ENCODE measurements around the gene DNAH11. TPM values are rescaled to one million over a fixed set of nuclear protein-coding genes. Genes with fewer than 3 reads are reported as not detected.

The DNAH11 gene
- total and polyA plus RNA-seq, 2 of the 4 experiments (the other 2 are of a cell fraction): not detected

DNA sequence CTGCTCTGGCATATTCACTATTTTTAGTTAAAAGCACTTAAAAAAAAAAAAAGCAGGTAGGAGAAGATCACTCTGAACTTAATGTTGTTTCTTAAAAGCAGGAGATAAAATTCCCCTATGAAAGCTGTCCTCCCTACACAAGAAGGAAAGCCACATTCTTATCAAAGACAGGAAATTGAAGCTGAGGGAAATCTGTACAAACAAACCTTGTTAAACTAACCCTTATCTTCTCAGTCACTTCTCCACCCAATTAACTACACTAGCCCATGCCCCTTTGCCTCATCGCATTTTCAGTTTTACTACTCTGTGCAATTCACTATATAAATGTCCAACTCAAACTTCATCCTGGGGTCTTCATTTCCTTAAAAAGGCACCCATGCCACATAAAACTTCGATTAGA, 405.5 kb downstream of the DNAH11 start:
- no peaks in the 10 kb centered on the region for H4K20me1 ChIP-seq (ENCODE audit: insufficient read depth, low read length)
- no peak overlapping the region for H3K4ac ChIP-seq (ENCODE audit: low read depth, low read length)
- dilution Hi-C loops (cut with HindIII; ENCODE audit: low sequenced_read_pairs, unreplicated experiment): no loop called here
- no peak overlapping the region for H4K5ac ChIP-seq (ENCODE audit: low read depth, low read length)
- no peak overlapping the region for H3K9ac ChIP-seq (ENCODE audit: low read depth, low read length)
- no peak overlapping the region for H4K91ac ChIP-seq (ENCODE audit: insufficient read depth, low read depth, low read length)
- H3K9me3 ChIP-seq (ENCODE audit: control insufficient read depth, insufficient read depth, low read length): no peaks in the 10 kb centered on the region
- H3K36me3 ChIP-seq (ENCODE audit: control insufficient read depth, insufficient read depth, low read length): no peaks in the 10 kb centered on the region
- no peak overlapping the region for H2BK15ac ChIP-seq (ENCODE audit: low read depth, low read length)
- no peak overlapping the region for H2AK9ac ChIP-seq (replicated peaks; ENCODE audit: low read depth, low read length, poor library complexity)
- H2AK5ac ChIP-seq (ENCODE audit: low read depth, low read length): no peak overlapping the region
- no peak overlapping the region for H2BK5ac ChIP-seq (ENCODE audit: low read depth, low read length, poor library complexity, severe bottlenecking)
- 0 out of 2 replicates have a peak, but pooled peaks cover 2% of the 10 kb centered on the region for H3K27me3 ChIP-seq (ENCODE audit: control insufficient read depth, insufficient read depth, low read length)
- H3K27ac ChIP-seq (ENCODE audit: insufficient read depth, low read length): no peak overlapping the region
- no peak overlapping the region for H3K18ac ChIP-seq (ENCODE audit: low read depth, low read length)
- H3K79me1 ChIP-seq (ENCODE audit: low read depth in 1 of 2, low read length in 2 of 2): peaks cover 0 to 3% of the 10 kb centered on the region in 2 experiments; a peak in 1 of 4 replicates
- H2BK20ac ChIP-seq (ENCODE audit: low read depth, low read length): no peak overlapping the region
- BruUV-seq (replicated peaks): no TSS peak
- H3K23ac ChIP-seq (ENCODE audit: low read depth, low read length): no peak overlapping the region
- H3K14ac ChIP-seq (replicated peaks; ENCODE audit: low read depth, low read length): no peak overlapping the region
- 0 out of 2 replicates have a peak, but pooled peaks cover 2% of the 10 kb centered on the region for H3K4me1 ChIP-seq (ENCODE audit: control insufficient read depth, insufficient read depth, low read length)
- intact Hi-C loops (cut with micrococcal nuclease): no loop called here
- no peak overlapping the region for H3K4me2 ChIP-seq (ENCODE audit: low read depth, low read length)
- ChIA-PET CTCF (interaction anchor here (0.6 kb wide), 1 partner anchor 9 kb away, joined by 6 read pairs; no protein-coding TSS in a partner anchor), POLR2A (ENCODE audit: unreplicated experiment) (no interaction called here)
- in situ Hi-C loops (cut with MboI; ENCODE audit: low sequenced_read_pairs): no loop called here
- DNase-seq: no peak
- H3K56ac ChIP-seq (ENCODE audit: extremely low read depth, insufficient read depth, low read length): no peak overlapping the region
- ATAC-seq (ENCODE audit: low read depth): no peak
- H3K9me1 ChIP-seq (ENCODE audit: insufficient read depth, low read length): no peaks in the 10 kb centered on the region
- no peak overlapping the region for H2BK120ac ChIP-seq (ENCODE audit: low read depth, low read length)
- H2AFZ ChIP-seq (replicated peaks; ENCODE audit: low read length, poor library complexity): no peak overlapping the region
- TF ChIP-seq MXI1 (IDR thresholded peaks at IDR 0.05; ENCODE audit: borderline replicate concordance, low read depth, low read length) (no peak), SMC3 (IDR thresholded peaks at IDR 0.05; ENCODE audit: low read depth, low read length) (no peak)
- H3K4me3 ChIP-seq (ENCODE audit: insufficient read depth, low read depth, low read length): no peak overlapping the region
- H4K8ac ChIP-seq (ENCODE audit: low read depth in 2 of 2, low read length in 2 of 2): no peak overlapping the region
- WGBS, 2 experiments (ENCODE audit: extremely low coverage in 2 of 2, insufficient read length in 1 of 2): 63% methylated on average over 1 of the region's 2 CpGs; no CpG with 5 or more reads in 1 of the 2 experiments

Data from IMR-90 (cell line).